Caki2 (cell line): ENCODE measurements around the gene BRD7. TPM values are rescaled to one million over a fixed set of nuclear protein-coding genes. Genes with fewer than 3 reads are reported as not detected.
A peak's percentile ranks its signal among the peaks of the same experiment; 100 is the strongest.

Experiments
- DNase-seq: peaks from one replicate; pipeline ENCODE4 v3.0.0-alpha.2; 2015; ENCODE audit warnings: low read depth
- in situ Hi-C: cut with HindIII; loops from 2 replicates; pipeline ENCODE4 v1.10.0; 2016; ENCODE audit warnings: low sequenced_read_pairs, low pct_unique_long_range_greater_than_20kb, mixed read lengths
- total RNA-seq: library from RNA; depleted of rRNA; stranded (reverse); fragments of >200 nt; shearing (Covaris generic); gene quantifications from 2 replicates; pipeline ENCODE4 v1.2.3, GENCODE V29; 2014; ENCODE audit warnings: low replicate concordance

BRD7 gene
- total RNA-seq, 1 experiment from 2014 or later = 37.9 TPM

GRCh38 chr16:50390914-50391716 lies 22.3 kb upstream of the BRD7 start:
- DNase-seq = no peak
- in situ Hi-C loops = no loop called here

GRCh38 chr16:50390371-50390771 lies 21.6 kb upstream of the BRD7 start:
- in situ Hi-C loops = no loop called here
- DNase-seq = no peak

- in situ Hi-C loops = no loop called here
- no peak for DNase-seq
Measured at GRCh38 chr16:50389900-50390299, 21.1 kb upstream of the BRD7 start.

- DNase-seq = no peak
Measured at GRCh38 chr16:50388496-50388895, 19.7 kb upstream of the BRD7 start.

GRCh38 chr16:50386774-50387173 lies 18.0 kb upstream of the BRD7 start:
- no peak for DNase-seq
- in situ Hi-C loops = no loop called here

More at GRCh38 chr16:50388496-50388895, 19.7 kb upstream of the BRD7 start:
- in situ Hi-C loops = no loop called here

GRCh38 chr16:50386139-50386538 lies 17.4 kb upstream of the BRD7 start:
- in situ Hi-C loops = no loop called here
- DNase-seq = peak; percentile 35

GRCh38 chr16:50384500-50385135 lies 15.8 kb upstream of the BRD7 start:
- DNase-seq = no peak
- in situ Hi-C loops = no loop called here

GRCh38 chr16:50381679-50382440 lies 13.1 kb upstream of the BRD7 start:
- in situ Hi-C loops = no loop called here

GRCh38 chr16:50378417-50378816 lies 9.6 kb upstream of the BRD7 start:
- DNase-seq = no peak
- in situ Hi-C loops = no loop called here

More at GRCh38 chr16:50381679-50382440, 13.1 kb upstream of the BRD7 start:
- no peak for DNase-seq

- in situ Hi-C loops = no loop called here
- DNase-seq = no peak
Measured at GRCh38 chr16:50377001-50377400, 8.2 kb upstream of the BRD7 start.

- DNase-seq = no peak
- in situ Hi-C loops = no loop called here
Measured at GRCh38 chr16:50373780-50374179, 5.0 kb upstream of the BRD7 start.

- in situ Hi-C loops = no loop called here
Measured at GRCh38 chr16:50373345-50373701, 4.5 kb upstream of the BRD7 start.

GRCh38 chr16:50372611-50373344 lies 4.0 kb upstream of the BRD7 start:
- peak; percentile 50 for DNase-seq
- in situ Hi-C loops = no loop called here

More at GRCh38 chr16:50373345-50373701, 4.5 kb upstream of the BRD7 start:
- DNase-seq = no peak

- in situ Hi-C loops = no loop called here
- no peak for DNase-seq
Measured at GRCh38 chr16:50371936-50372595, 3.3 kb upstream of the BRD7 start.

- no peak for DNase-seq
- in situ Hi-C loops = no loop called here
Measured at GRCh38 chr16:50371036-50371716, 2.4 kb upstream of the BRD7 start.

GRCh38 chr16:50369133-50369804 lies 481 bp upstream of the BRD7 start:
- no peak for DNase-seq
- in situ Hi-C loops = no loop called here

- in situ Hi-C loops = no loop called here
- no peak for DNase-seq
Measured at GRCh38 chr16:50367777-50368409, 895 bp downstream of the BRD7 start.
